H1 (cell line): ENCODE results near the gene ANKMY2. TPM values are rescaled to one million over a fixed set of nuclear protein-coding genes. Genes with fewer than 3 reads are reported as not detected.

Source experiments
- CTCF ChIA-PET: fragments of 300-600 bp; sonication (Branson Sonifier 250); formaldehyde crosslinking; loops from one replicate; lab custom pipeline; 2021; ENCODE audit not compliant: partially characterized antibody; lab: Charles Lee
- POLR2A ChIA-PET: fragments of 300-600 bp; sonication (Branson Sonifier 250); formaldehyde crosslinking; loops from one replicate; lab custom pipeline; 2021; ENCODE audit warnings: inconsistent platforms; ENCODE audit not compliant: partially characterized antibody; lab: Charles Lee
- DNase-seq, 2 experiments: peaks; one replicate each; pipeline versions ENCODE4 v3.0.0 to v3.0.0-alpha.2; 2010 to 2022; ENCODE audit warnings: low spot score in 2 of 2, low read depth in 1 of 2, mixed read lengths in 1 of 2
- FAIRE-seq: peaks from 2 replicates; lab custom pipeline; 2011; peaks lifted over from hg19 to GRCh38; lab: Jason Lieb, UNC
- H2AFZ ChIP-seq: 2 replicates; pipeline ENCODE4 v1.8.1; 2012; ENCODE audit warnings: low read length, inconsistent platforms
- H2AK5ac ChIP-seq: 2 replicates; pipeline ENCODE4 v1.6.1; 2013; ENCODE audit warnings: low read depth, low read length
- H2BK120ac ChIP-seq: replicated peaks from 2 replicates; pipeline ENCODE3; 2013; ENCODE audit warnings: low read depth, low read length, inconsistent platforms
- H2BK12ac ChIP-seq: 2 replicates; pipeline ENCODE4 v1.6.1; 2013; ENCODE audit warnings: low read depth, low read length
- H2BK15ac ChIP-seq: 2 replicates; pipeline ENCODE4 v1.6.1; 2013; ENCODE audit warnings: low read length
- H2BK20ac ChIP-seq: 2 replicates; pipeline ENCODE4 v1.6.1; 2013; ENCODE audit warnings: low read length
- H2BK5ac ChIP-seq: 2 replicates; pipeline ENCODE4 v1.6.1; 2013; ENCODE audit warnings: low read depth, low read length
- H3K14ac ChIP-seq: 2 replicates; pipeline ENCODE4 v1.6.1; 2013; ENCODE audit warnings: inconsistent platforms; ENCODE audit not compliant: insufficient read length
- H3K18ac ChIP-seq: 2 replicates; pipeline ENCODE4 v1.6.1; 2013; ENCODE audit warnings: low read length; ENCODE audit errors: extremely low read depth
- H3K23ac ChIP-seq: 2 replicates; pipeline ENCODE4 v1.6.1; 2013; ENCODE audit warnings: inconsistent platforms; ENCODE audit not compliant: insufficient read length
- H3K23me2 ChIP-seq: 2 replicates; pipeline ENCODE4 v1.6.1; 2013; ENCODE audit warnings: low read depth, low read length
- H3K27ac ChIP-seq: 2 replicates; pipeline ENCODE4 v1.6.1; 2011; ENCODE audit warnings: low read depth, low read length, inconsistent platforms
- H3K27me3 ChIP-seq, 4 experiments: replicated peaks in 1 of 4; 1 replicate in 1 of 4; 2 replicates in 3 of 4; pipeline versions ENCODE4 v1.6.1 to v1.8.1; 2011 to 2013; ENCODE audit warnings: low read length in 3 of 4, mild to moderate bottlenecking in 3 of 4, inconsistent platforms in 2 of 4, mixed read lengths in 2 of 4, moderate library complexity in 1 of 4; ENCODE audit not compliant: control insufficient read depth in 3 of 4, insufficient read depth in 3 of 4; ENCODE audit errors: extremely low read depth in 1 of 4
- H3K36me3 ChIP-seq, 4 experiments: 2 replicates each; pipeline versions ENCODE4 v1.6.1 to v1.8.1; 2011 to 2013; ENCODE audit warnings: mild to moderate bottlenecking in 4 of 4, low read length in 3 of 4, moderate library complexity in 2 of 4, control low read depth in 1 of 4, inconsistent platforms in 1 of 4; ENCODE audit not compliant: insufficient read depth in 4 of 4, control insufficient read depth in 2 of 4
- H3K4ac ChIP-seq: replicated peaks from 2 replicates; pipeline ENCODE3; 2013; ENCODE audit warnings: low read length, low read depth, mixed read lengths, inconsistent platforms; ENCODE audit not compliant: insufficient read length
- H3K4me1 ChIP-seq, 4 experiments: replicated peaks in 1 of 4; 1 replicate in 1 of 4; 2 replicates in 3 of 4; pipeline versions ENCODE4 v1.6.1 to v1.8.1; 2011 to 2013; ENCODE audit warnings: low read length in 3 of 4, inconsistent platforms in 2 of 4, mixed read lengths in 1 of 4; ENCODE audit not compliant: insufficient read depth in 4 of 4, control insufficient read depth in 3 of 4
- H3K4me2 ChIP-seq, 2 experiments: 2 replicates each; pipeline versions ENCODE4 v1.6.1 to v1.8.1; 2011 to 2013; ENCODE audit warnings: low read depth in 2 of 2, low read length in 2 of 2, control low read depth in 1 of 2, inconsistent platforms in 1 of 2, mild to moderate bottlenecking in 1 of 2; ENCODE audit not compliant: insufficient read depth in 1 of 2
- H3K4me3 ChIP-seq, 4 experiments: fragments of 200-600, 300-600 bp in 1 of 4; sonication (generic), shearing (Covaris generic), sonication (Bioruptor Twin) in 1 of 4; 2 replicates each; pipeline versions ENCODE4 v1.5.1 to v1.8.1; 2011 to 2016; ENCODE audit warnings: low read length in 4 of 4, low read depth in 3 of 4, control low read depth in 2 of 4, inconsistent platforms in 2 of 4, mild to moderate bottlenecking in 2 of 4, mixed read lengths in 1 of 4, moderate library complexity in 1 of 4; ENCODE audit not compliant: insufficient read depth in 2 of 4; ENCODE audit errors: extremely low read depth in 1 of 4
- H3K56ac ChIP-seq: replicated peaks from 2 replicates; pipeline ENCODE3; 2013; ENCODE audit warnings: low read depth, mild to moderate bottlenecking, mixed read lengths, low read length, inconsistent platforms; ENCODE audit not compliant: insufficient read length
- H3K79me1 ChIP-seq: 2 replicates; pipeline ENCODE4 v1.6.1; 2013; ENCODE audit warnings: low read depth, low read length, control low read depth
- H3K79me2 ChIP-seq, 2 experiments: 2 replicates each; pipeline versions ENCODE4 v1.6.1 to v1.8.1; 2012 to 2013; ENCODE audit warnings: low read length in 2 of 2, mild to moderate bottlenecking in 2 of 2, inconsistent platforms in 1 of 2; ENCODE audit not compliant: insufficient read depth in 2 of 2, control insufficient read depth in 1 of 2
- H3K9ac ChIP-seq, 4 experiments: replicated peaks in 1 of 4; 1 replicate in 1 of 4; 2 replicates in 3 of 4; pipeline versions ENCODE4 v1.6.1 to v1.8.1; 2011 to 2013; ENCODE audit warnings: low read depth in 3 of 4, low read length in 3 of 4, control low read depth in 2 of 4, mild to moderate bottlenecking in 2 of 4, moderate library complexity in 2 of 4, inconsistent platforms in 1 of 4; ENCODE audit errors: extremely low read depth in 1 of 4
- H3K9me3 ChIP-seq, 2 experiments: 2 replicates each; pipeline versions ENCODE4 v1.6.1 to v1.8.1; 2012 to 2013; ENCODE audit warnings: mild to moderate bottlenecking in 2 of 2, moderate library complexity in 2 of 2, control low read depth in 1 of 2, inconsistent platforms in 1 of 2, low read depth in 1 of 2, low read length in 1 of 2, mixed read lengths in 1 of 2; ENCODE audit not compliant: insufficient read depth in 2 of 2
- H4K20me1 ChIP-seq, 2 experiments: replicated peaks in 1 of 2; 2 replicates each; pipeline versions ENCODE3 to v1.8.1; 2011 to 2013; ENCODE audit warnings: inconsistent platforms in 2 of 2, low read length in 2 of 2, mild to moderate bottlenecking in 1 of 2; ENCODE audit not compliant: insufficient read depth in 2 of 2, control insufficient read depth in 1 of 2
- H4K5ac ChIP-seq: 2 replicates; pipeline ENCODE4 v1.6.1; 2013; ENCODE audit warnings: low read length, low read depth, mixed read lengths, inconsistent platforms; ENCODE audit not compliant: insufficient read length
- H4K8ac ChIP-seq: 2 replicates; pipeline ENCODE4 v1.8.0; 2013; ENCODE audit warnings: mild to moderate bottlenecking, moderate library complexity, low read length, inconsistent platforms; ENCODE audit not compliant: insufficient read depth; ENCODE audit errors: extremely low read depth
- H4K91ac ChIP-seq: replicated peaks from 2 replicates; pipeline ENCODE3; 2013; ENCODE audit warnings: low read length, mixed read lengths, inconsistent platforms; ENCODE audit not compliant: insufficient read length
- ATF2 ChIP-seq: IDR thresholded peaks from 2 replicates; pipeline ENCODE4 v1.6.1; 2012; ENCODE audit warnings: low read length, inconsistent platforms
- BCL11A ChIP-seq, 2 experiments: IDR thresholded peaks; one replicate each; pipeline ENCODE4 v1.6.1; 2011; ENCODE audit warnings: low read depth in 2 of 2, low read length in 2 of 2, mild to moderate bottlenecking in 2 of 2
- BRCA1 ChIP-seq: IDR thresholded peaks from 2 replicates; pipeline ENCODE4 v1.6.1; 2012; ENCODE audit warnings: low read depth, low read length, improper control_type of control experiment
- EP300 ChIP-seq, 2 experiments: IDR thresholded peaks; 1 replicate in 1 of 2; 2 replicates in 1 of 2; pipeline ENCODE4 v1.6.1; 2011 to 2012; ENCODE audit warnings: low read depth in 2 of 2, low read length in 2 of 2, mild to moderate bottlenecking in 2 of 2, borderline replicate concordance in 1 of 2, inconsistent platforms in 1 of 2, moderate library complexity in 1 of 2
- HDAC2 ChIP-seq, 2 experiments: fragments of 300-600 bp in 1 of 2; sonication (generic) in 1 of 2; IDR thresholded peaks; 2 replicates each; pipeline ENCODE4 v1.6.1; 2011 to 2012; ENCODE audit warnings: low read depth in 2 of 2, low read length in 2 of 2, mild to moderate bottlenecking in 2 of 2, moderate library complexity in 2 of 2, borderline replicate concordance in 1 of 2, inconsistent platforms in 1 of 2
- JUND ChIP-seq: IDR thresholded peaks from 2 replicates; pipeline ENCODE4 v1.6.1; 2011; ENCODE audit warnings: mild to moderate bottlenecking, improper control_type of control experiment, low read length
- KDM4A ChIP-seq: IDR thresholded peaks from one replicate; pipeline ENCODE4 v1.7.1; 2012; ENCODE audit warnings: low read depth, mild to moderate bottlenecking, moderate library complexity, low read length, inconsistent platforms; ENCODE audit not compliant: severe bottlenecking
- MAFK ChIP-seq: IDR thresholded peaks from 2 replicates; pipeline ENCODE4 v1.6.1; 2012; ENCODE audit warnings: low read depth, mild to moderate bottlenecking, improper control_type of control experiment, low read length
- NRF1 ChIP-seq: IDR thresholded peaks from 2 replicates; pipeline ENCODE4 v1.6.1; 2011; ENCODE audit warnings: mild to moderate bottlenecking, low read depth, low read length, improper control_type of control experiment
- PHF8 ChIP-seq: fragments of 200-600 bp; sonication (generic); conservative IDR thresholded peaks from 2 replicates; pipeline ENCODE4 v1.7.1; 2012; ENCODE audit warnings: low read depth, mild to moderate bottlenecking, inconsistent platforms, low read length, moderate library complexity
- SP1 ChIP-seq: IDR thresholded peaks from 2 replicates; pipeline ENCODE4 v1.6.1; 2011; ENCODE audit warnings: low read depth, low read length
- SP4 ChIP-seq: IDR thresholded peaks from 2 replicates; pipeline ENCODE4 v1.6.1; 2012; ENCODE audit warnings: low read length, inconsistent platforms
- SRF ChIP-seq: IDR thresholded peaks from 2 replicates; pipeline ENCODE4 v1.6.1; 2011; ENCODE audit warnings: mild to moderate bottlenecking, low read depth, low read length, moderate library complexity
- WGBS, 2 experiments: shearing (Covaris generic) in 1 of 2; methylation state at CpG; one replicate each; pipeline versions ENCODE4 v1.1.6 to v1.1.7; 2013 to 2015; ENCODE audit warnings: low lambda C conversion rate in 2 of 2, mixed read lengths in 2 of 2, inconsistent platforms in 1 of 2, low coverage in 1 of 2, missing lambda C conversion rate in 1 of 2; ENCODE audit not compliant: insufficient replicate concordance in 2 of 2, insufficient coverage in 1 of 2, insufficient read length in 1 of 2; ENCODE audit errors: extremely low coverage in 1 of 2, missing lambda C conversion rate in 1 of 2; 5-methylcytosine and 5-hydroxymethylcytosine counted together
- polyA plus RNA-seq, 7 experiments: library from polyadenylated mRNA; depleted of rRNA in 3 of 7; stranded (reverse) in 5 of 7; unstranded in 2 of 7; fragments of >200 nt in 5 of 7; fragments of 200-250 nt in 2 of 7; gene quantifications; 1 replicate in 5 of 7; 2 replicates in 1 of 7; 4 replicates in 1 of 7; pipeline versions ENCODE4 v1.2.1 to v1.2.3, GENCODE V29; 2011 to 2013; ENCODE audit warnings: missing spikeins in 2 of 7, mixed read lengths in 2 of 7
- total RNA-seq: library from RNA; stranded (reverse); fragmentation: NEBNext Ultra II Directional; extraction: Animal tissue kit (Norgen Biotek cat#: 25700); gene quantifications from 2 replicates; pipeline ENCODE4 v1.2.1, GENCODE V29; 2021

ANKMY2 gene
- total and polyA plus RNA-seq, 2 of the 8 experiments (the other 6 are each of a cell fraction or from before 2014, with no cell fraction given) = 5.2 to 9.3 TPM

- no peak overlapping the region for H2AK5ac ChIP-seq
- no peak overlapping the region for H2BK15ac ChIP-seq
- ChIA-PET CTCF (interaction anchor here (0.7 to 2.4 kb wide), 4 partner anchors 11 to 253 kb away, joined by 3 to 7 read pairs (median 4); no protein-coding TSS in a partner anchor), POLR2A (no interaction called here)
- H3K23me2 ChIP-seq = no peaks in the 10 kb centered on the region
- H3K27me3 ChIP-seq = no peaks in the 10 kb centered on the region
- H4K91ac ChIP-seq = no peak overlapping the region
- FAIRE-seq (no peak), DNase-seq (no peak)
- H3K9me3 ChIP-seq = 0 out of 4 replicates have a peak, but pooled peaks cover 0 to 3% of the 10 kb centered on the region in 2 experiments
- H2BK120ac ChIP-seq = no peak overlapping the region
- H2BK5ac ChIP-seq = no peak overlapping the region
- no peak overlapping the region for H3K4me2 ChIP-seq
- H3K4me1 ChIP-seq = no peaks in the 10 kb centered on the region
- H3K36me3 ChIP-seq = no peaks in the 10 kb centered on the region
- H4K5ac ChIP-seq = no peak overlapping the region
- no peak overlapping the region for H3K23ac ChIP-seq
- no peak overlapping the region for H3K4ac ChIP-seq
- no peak overlapping the region for H3K14ac ChIP-seq
- no peaks in the 10 kb centered on the region for H3K79me2 ChIP-seq
- no peak overlapping the region for H3K56ac ChIP-seq
- H3K18ac ChIP-seq = no peak overlapping the region; the same call in 1 of the 2 replicates
- no peaks in the 10 kb centered on the region for H3K79me1 ChIP-seq
- 90% methylated on average over 3 of the region's 3 CpGs; no CpG with 5 or more reads in 1 of the 2 experiments for WGBS, 2 experiments
- no peaks in the 10 kb centered on the region for H4K20me1 ChIP-seq
- no peak overlapping the region for H4K8ac ChIP-seq
- no peak overlapping the region for H3K4me3 ChIP-seq
- H2AFZ ChIP-seq = no peak overlapping the region
- H2BK20ac ChIP-seq = no peak overlapping the region
- no peak overlapping the region for H3K9ac ChIP-seq
- no peak overlapping the region for H3K27ac ChIP-seq
- no peak overlapping the region for H2BK12ac ChIP-seq
- no peak for TF ChIP-seq EP300 (IDR thresholded peaks at IDR 0.05; ENCODE audit: borderline replicate concordance in 1 of 2, low read depth in 2 of 2, low read length in 2 of 2)
- no peak for TF ChIP-seq JUND
- TF ChIP-seq HDAC2 (IDR thresholded peaks at IDR 0.05; ENCODE audit: borderline replicate concordance in 1 of 2, low read depth in 2 of 2, low read length in 2 of 2) = no peak
- TF ChIP-seq PHF8 = no peak
- TF ChIP-seq NRF1 = no peak
- TF ChIP-seq SRF = no peak
- no peak for TF ChIP-seq KDM4A
- no peak for TF ChIP-seq MAFK
- TF ChIP-seq SP1 = no peak
- TF ChIP-seq SP4 = no peak
- TF ChIP-seq BRCA1 = no peak
- no peak for TF ChIP-seq ATF2
- no peak for TF ChIP-seq BCL11A (IDR thresholded peaks at IDR 0.05; ENCODE audit: low read depth in 2 of 2, low read length in 2 of 2)
Measured at GRCh38 chr7:16587129-16587528, 58.4 kb downstream of the ANKMY2 start.
